Fibroblast of skin of back (primary cell): ENCODE measurements around the gene RPRD1B.
"Not testable (repeated sequence)": the region's sequence is repeated elsewhere in the genome, so short reads cannot be mapped to it uniquely, and the experiment has no call there.

Experiments used
- DNase-seq: peaks from one replicate; pipeline ENCODE4 v3.0.0-alpha.2; 2013

The RPRD1B gene

DNA sequence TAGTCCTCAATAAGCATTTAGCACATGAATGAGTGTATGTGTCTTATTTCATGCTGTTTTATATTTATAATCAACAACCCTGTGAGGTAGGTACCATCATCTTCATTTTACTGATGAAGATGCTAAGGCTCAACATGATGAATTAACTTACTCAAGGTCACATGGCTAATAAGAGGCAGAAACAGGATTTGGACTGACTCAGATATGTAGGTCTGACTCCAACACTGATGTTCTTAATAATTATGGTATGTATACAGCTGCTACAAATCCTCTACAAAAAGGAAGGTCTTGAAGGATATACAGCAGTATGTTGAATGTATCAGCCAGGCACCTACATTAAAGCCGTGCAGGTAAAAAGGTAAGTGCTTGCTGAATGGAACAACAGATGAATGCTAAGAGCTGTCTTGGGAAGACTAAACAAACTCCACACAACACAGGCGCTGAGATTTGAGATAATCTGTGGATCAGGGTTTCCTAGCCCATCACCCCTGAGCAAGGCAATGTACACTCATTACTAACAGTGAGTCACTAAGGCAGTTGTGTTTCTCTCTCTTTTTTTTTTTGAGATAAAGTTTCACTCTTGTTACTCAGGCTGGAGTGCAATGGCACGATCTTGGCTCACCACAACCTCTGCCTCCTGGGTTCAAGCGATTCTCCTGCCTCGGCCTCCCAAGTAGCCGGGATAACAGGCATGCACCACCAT is 32.2 kb upstream of the RPRD1B start:
- peak; percentile 67 for DNase-seq

DNA sequence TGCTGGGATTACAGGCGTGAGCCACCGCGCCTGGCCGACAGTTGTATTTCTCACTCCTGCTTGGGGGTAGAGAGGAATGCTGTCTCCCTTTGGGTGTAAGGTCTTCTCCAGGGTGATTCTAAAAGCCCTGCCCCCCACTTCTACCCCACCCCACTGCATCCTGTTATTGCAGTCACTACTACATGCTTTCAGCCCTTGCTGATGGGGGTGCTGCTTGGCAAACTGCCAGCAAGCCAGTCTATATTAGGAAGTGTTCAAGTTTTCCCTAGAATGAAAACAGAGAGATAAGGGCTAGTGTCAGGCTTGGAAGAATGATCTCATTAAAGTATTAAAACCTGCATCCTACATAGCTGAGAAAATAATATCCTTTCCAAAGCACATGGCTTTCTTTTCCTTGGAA is 31.6 kb upstream of the RPRD1B start:
- peak; percentile 42 for DNase-seq

DNA sequence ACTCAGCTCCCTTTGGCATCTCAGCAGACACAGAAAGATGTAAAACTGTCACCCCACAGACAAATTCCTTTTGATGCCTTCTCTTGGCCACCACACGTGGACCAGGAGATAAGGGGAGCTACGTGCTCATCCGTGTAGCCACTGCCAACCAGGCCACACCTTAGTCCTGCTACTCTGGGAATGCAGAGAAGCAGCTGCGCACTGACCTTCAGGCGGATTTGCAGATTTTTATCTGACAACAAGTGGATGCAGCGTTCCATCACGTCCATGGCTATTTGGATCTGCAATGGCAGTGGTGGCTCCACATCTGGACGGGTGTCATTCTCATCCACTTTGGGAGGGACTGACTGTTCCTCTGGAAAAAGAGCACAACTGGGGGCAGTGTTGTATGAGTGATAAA is 31.1 kb upstream of the RPRD1B start:
- DNase-seq = no peak

DNA sequence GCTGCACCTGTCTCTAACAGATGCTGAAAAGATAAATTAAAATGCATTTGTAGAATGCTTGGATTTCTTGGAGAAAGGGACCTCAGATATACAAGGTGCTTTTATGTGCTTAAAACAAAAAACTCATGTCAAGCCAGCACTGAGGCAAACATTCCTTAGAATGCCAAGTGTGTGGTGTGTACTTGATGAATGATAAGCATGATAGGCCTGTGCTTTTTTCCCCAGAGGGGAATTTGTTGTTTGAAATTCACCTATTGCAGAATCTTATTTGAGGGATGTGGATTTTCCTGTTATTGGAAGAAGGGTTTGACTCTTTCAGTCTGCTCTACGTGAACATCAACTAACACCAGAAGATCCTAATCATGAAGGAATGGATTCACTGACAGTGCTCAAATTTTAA is 29.1 kb upstream of the RPRD1B start:
- no peak for DNase-seq

DNA sequence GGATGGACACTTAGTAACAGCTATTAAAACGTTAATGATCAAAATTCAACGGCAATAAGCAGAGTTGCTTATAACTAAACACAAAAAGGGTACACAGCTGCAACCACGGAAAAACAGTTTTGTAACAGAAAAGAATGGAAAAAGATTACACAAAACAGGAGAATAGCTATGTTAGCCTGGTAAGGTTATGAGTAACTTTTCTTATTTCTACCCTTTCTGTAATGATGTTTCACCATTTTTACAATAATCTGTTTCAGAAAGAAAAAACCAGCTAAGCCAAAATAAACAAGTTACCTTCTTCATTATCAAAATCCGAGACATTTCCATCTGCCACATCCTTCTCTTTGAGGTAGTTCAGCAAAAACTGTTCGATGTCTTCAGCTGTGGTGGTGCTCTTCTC is 27.6 kb upstream of the RPRD1B start:
- no peak for DNase-seq

DNA sequence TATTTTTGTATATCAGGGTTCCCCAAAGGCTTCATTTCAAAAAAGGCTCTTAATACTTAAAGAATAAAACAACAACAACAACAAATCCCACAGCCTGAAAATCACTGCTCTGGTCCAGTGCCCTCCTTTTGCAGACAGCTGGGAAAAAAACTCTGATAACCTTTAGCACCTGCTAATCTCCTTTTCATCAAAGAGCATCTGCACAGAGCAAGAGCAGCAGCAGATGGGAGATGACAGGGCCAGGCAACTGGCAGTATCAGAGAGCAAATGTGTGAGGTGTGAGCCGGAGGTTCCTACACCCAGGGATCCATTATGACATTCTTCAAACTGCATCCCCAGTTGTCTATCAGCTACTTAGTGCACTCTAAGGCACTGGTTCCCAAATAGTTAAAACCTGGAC is 26.0 kb upstream of the RPRD1B start:
- no peak for DNase-seq

DNA sequence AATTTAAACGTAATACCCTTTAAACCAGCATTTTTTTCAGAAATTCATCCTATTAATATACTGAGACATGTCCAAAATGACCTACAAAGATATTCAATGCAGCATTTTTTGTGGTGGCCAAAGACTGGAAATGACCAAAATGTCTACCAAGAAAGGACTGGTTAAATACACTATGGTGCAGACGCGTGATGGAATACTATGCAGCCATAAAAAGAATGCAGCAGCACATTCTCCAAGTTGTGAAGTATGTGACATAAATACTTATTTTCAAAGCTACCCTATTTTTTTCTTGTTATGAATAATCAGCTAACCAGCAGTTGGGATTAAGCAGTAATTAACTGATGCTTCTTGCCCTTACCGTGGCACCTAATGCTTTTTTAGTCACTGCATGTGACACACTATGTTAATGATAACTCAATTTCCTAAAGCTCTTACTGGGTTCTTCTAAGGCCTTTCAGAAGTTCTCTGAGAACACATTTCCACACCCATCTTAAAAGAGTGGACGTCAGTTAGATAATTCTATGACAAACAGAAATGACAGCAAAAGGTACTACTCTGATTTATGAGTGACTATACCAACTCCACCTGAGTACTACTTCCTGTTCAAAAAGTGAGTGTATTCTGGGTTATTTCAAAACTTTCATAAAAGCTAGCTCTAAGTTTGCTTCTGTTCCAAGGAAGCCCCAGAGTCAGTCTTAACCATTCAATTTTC is 25.2 kb upstream of the RPRD1B start:
- no peak for DNase-seq

DNA sequence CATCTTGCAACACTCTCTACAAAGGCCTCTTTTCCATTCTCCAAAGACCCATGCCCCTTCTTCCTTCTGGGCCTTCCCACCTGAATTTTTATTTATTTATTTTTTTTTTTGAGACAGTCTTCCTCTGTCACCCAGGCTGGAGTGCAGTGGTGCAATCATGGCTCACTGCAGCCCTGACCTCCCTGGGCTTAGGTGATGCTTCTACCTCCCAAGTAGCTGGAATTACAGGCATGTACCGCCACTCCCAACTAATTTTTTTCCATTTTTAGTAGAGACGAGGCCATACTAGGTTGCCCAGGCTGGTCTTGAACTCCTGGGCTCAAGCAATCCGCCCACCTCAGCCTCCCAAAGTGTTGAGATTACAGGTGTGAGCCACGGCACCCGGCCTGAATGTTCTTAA is 24.1 kb upstream of the RPRD1B start:
- not testable (repeated sequence) for DNase-seq

DNA sequence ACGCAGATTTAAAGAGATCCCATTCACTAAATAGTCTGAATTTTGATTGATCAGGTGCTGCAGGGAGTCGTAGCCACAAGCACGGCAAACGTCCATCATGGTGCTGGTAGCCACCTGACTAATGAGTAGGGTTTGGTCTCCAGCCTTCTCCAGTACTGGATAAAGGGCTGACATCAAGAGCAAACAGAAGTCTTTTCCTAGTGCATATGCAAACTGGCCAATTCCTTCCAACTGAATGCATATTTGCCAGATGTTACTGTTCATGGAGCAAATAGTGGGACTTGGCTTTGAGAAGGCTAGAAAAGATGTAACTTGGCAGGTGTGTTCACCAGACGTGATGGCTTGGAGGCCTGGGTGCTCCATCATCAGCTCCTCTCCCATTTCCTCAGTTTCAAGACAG is 21.9 kb upstream of the RPRD1B start:
- DNase-seq = no peak

DNA sequence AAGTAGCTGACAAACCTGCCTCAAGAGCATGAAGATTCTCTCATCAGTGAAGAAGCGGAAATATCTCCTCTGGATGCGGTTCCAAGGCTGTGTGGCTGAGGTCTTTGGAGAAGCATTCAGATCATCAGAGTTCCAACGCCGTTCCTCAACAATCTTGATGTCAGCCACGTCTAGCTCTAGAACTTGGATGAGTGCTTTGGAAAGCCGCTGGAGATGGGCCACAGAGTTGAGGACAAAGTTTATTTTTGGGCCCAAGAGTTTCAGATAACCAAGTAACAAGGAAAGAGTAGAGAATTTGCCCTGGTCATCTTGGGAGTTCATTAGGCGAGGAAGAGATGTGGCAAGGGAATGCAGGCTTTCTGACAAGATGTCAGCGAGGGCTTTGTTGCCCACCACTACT is 21.2 kb upstream of the RPRD1B start:
- no peak for DNase-seq

DNA sequence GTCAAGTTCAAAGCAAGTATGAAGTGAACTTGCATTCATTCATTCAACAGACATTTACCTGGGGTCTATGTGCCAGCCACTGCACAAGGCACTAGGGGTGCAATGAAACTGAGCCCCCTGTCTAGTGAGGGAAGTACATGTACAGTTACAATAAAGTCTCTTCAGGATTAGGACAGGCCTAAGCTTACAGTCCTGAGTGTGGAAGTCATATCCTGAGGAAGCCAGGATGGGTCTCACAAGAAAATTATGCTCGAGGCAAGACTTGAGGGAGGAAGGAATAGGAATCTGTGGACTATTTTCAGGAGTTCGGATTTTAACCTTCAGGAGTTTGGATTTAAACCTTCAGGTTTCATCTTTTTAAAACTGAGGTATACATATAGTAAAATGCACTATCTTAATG is 19.7 kb upstream of the RPRD1B start:
- no peak for DNase-seq

DNA sequence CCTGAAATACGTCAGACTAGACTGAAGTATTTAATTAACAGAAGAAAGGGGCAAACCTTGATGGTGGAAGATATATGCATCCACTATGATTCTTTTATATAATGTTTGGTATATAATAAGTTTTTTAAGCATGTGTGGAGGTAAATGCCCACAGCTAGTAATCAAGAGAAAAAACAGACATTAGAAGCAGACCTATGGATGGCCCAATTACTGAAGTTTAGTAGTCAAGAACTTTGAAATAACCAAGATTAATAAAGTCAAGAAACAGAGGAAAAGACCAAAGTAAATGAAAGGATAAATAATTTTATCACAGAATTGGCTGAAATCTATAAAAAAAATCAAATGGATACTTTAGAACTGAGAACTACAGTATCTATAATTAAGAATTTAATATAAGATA is 15.6 kb upstream of the RPRD1B start:
- DNase-seq = no peak

DNA sequence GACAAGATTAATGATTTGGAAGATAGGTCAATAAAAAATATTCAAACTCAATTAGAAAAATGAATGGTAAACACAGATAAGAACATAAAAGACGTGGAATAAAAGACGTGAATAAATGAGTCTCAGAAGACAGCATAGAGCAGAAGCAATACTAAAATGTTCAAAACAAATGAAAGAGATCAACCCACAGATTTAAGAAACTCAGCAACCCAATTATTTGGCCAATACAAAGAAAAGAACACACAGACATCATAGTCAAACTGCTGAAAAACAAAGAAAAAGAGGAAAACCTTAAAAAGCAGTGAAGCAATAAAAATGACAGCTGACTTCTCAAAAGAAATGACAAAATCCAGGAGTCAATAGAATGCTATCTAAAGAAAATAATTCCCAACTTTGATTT is 15.2 kb upstream of the RPRD1B start:
- DNase-seq = no peak

DNA sequence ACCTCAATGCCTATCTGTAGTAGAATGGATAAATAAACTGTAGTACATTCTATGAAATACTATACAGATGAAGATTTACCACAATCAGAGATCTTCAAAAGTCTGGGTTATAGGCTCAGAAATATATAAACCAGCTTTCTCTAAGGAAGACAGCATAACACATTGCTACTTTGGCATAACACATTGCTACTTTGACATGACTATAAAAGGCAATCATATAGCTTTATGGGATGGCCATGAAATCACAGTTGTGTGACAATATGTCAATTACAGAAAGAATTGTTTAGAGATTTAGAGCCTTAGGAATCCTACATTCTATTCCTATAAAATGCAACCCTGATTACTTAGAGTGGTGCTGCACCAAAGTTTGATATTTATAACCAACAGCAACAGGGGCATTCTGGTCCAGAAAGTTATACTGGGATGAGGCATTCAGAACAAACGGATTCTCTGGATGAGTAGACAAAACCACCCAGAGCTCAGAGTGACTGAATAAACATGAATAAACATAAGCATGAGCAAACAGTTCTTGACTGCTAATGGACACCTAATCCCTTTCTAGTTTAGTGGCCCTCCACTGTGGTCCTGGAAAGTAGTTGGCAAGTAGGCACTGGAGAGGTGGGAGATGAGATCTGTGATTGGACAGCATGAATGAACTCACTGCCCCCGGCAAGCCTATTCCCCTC is 12.3 kb upstream of the RPRD1B start:
- DNase-seq = no peak

DNA sequence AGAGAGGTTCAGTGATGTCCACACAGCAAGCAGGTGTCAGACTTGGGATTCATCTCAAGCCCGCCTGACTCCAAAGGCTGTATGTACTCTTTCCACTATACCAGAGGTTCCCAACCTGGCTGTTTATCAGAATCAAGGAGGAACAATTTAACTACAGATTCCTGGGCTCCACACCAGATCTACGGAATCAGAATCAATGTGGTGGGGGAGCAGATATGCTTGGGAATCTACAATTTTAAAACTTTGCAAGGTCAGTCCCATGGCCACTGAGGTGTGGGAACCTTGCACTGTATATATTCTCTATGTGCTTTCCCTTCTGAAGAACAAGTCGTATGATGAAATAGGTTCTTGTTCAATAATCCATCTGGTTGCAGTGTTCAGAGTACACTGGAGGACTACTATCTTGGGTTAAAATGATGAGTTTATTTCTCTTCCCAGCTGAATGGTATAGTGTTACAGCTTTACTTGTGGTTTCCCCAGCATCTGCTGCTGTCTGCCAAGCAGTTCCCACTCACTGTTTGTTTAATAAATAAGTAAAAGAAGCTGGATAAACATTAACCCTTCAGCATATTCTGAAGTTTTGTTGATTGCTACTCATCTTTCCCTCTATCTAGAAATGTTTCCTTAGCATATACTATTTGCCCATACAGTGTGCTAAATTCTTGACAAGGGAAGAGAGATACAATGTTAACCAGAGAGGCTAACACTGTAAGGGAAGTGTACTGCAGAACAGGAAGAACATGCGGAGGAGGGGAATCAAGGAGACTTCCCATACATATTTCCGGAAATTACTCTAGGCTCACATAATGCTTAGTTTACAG is 10.2 kb upstream of the RPRD1B start:
- peak; percentile 67 for DNase-seq

DNA sequence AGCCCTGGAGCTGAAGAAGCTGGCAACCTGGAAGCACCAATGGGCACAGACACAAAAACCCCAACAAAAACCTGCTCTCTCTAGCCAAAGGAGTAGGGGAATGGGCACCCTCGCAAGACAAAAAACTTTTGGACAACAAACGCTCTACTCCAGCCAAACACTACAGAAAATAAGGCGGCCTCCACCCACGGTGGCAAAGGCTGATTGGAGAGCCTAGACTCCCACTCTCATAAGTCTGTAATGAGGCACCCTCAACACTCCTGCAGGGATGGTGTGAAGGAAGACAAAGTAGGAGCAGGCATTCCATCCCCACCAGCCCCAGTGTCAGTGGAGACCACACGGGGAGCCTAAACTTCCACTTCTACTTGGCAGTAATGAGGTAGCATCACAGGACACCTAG is 9.1 kb upstream of the RPRD1B start:
- no peak for DNase-seq

DNA sequence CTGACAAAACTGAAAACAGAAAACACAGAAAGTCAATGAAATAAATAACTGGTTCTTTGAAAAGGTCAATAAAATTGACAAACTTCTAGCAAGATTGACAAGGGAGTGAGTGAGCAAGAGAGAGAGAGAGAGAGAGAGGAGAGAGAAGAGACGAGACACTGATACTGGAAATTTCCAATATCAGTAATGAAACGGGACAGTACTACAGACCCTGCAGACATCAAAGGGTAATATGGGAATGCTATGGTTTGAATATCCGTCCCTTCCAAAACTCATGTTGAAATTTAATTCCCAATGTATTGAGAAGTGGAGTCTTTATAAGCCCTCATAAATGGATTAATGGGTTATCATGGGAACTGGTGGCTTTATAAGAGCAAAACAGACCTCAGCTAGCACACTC is 4.1 kb upstream of the RPRD1B start:
- DNase-seq = no peak

DNA sequence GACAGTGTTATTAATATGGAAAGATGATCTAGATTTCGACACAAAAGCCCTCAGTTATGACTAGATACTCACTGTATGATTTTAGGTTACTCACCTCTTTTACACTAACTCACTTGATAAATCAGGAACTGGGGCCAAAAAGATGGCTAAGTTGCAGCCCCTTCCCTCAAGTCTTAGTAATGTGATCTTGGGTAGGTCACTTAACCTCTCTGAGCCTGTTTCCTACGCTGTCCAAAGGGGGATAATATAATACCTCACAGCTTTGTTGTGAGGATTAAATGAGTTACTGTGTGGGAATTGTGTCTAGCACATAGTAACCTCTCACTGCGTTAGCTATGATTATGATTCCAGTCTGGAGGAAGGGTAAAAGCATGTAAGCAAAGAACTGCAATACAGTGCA is 1.6 kb upstream of the RPRD1B start:
- DNase-seq = no peak

DNA sequence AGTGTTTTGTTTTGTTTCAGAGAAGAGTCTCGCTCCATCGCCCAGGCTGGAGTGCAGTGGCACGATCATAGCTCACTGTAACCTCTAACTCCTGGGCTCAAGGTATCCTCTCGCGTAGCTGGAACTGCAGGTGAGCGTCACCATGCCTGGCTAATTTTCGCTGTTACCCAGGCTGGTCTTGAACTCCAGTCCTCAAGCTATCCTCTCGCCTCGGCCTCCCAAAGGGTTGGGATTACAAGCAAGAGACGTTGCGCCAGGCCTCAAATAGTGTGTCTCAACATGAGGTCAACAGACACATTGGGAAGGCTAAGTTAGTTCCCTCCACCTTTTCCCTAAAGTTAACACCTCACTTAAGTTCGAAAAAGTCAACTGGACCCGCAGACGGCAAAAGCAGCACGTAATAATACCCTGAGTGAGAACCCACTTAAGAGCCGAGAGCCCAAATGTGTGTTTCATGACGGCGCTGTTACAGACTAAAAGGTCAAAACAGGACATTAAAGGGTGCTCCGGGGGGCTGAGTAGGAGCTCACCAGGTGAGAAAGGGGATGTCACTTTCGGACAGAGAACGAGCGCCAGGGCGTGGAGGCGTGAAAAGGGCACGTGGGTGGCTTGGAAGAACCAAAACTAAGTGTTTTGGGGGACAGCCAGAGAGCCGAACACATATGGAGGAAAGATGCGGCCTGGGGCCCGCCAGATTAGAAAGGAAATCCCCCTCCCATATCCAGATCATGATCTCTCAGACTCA is 789 bp upstream of the RPRD1B start:
- DNase-seq = no peak

DNA sequence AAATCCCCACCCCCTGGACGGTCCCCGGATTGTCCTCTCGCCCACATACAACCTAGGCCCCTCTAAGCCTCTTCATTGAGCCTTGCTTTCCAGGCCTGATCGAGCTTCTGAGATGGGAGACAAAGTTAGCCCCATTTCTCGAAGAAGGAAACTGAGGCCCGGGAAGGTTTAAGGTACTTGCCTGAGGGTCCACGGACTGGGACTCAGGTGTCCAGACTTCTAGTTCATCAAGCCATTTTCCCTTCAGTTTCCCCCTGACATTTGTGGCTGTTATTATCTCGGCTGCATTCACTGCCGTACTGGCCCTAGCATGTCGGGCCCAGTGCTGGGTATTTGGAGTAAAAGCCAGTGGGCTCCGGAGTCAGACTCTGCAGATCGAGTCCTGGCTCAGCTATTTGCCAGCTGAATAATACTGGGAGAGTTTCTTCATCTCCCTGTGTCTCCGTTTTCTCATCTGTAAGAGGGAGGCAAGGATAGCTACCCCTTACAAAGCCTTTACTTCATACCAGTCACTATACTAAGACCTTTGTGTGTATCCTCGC is 633 bp downstream of the RPRD1B start:
- DNase-seq = no peak

DNA sequence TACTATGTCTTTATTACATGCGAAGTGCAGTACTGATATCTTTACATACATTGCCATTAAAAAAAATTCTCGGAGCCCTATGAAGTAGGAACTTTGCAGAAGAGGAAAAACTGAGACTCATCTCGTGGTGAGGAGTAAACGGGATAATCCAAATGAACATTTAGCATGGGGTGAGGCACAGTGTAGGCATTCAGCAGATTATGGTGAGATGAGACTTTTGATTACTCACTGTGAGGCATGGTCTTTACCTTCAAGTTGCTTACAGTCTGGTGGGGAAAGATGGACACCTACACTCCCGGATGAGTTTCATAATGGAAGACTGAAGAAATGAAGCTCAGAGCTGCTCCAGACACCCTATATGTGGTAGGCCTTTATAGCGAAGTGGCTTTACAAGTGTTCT is 1.4 kb downstream of the RPRD1B start:
- no peak for DNase-seq

DNA sequence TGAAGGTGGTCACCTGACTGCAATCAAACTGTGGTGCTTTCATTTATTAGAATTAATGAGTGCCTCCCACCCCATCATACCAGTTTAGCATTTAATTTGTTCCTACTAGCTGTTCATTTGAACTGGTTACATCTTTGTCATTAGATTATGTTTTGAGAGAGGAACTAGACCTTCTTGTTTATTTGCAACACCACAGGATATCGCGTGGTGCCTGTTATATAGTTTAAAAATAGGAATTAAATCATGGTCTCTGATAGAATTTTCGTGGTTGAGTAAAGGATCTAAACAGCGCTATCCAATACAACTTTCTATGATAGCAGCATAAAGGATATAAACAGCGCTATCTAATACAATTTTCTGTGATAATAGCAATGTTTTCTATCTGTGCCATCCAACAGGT is 2.8 kb downstream of the RPRD1B start:
- no peak for DNase-seq
